Heart left ventricle (tissue), 13 donors: ENCODE data around the gene PCED1B.

Source experiments
- POLR2A ChIP-seq, 2 donors: fragments of 450-650 bp; IDR thresholded peaks; one replicate each; pipeline ENCODE4 v1.6.1; 2017; ENCODE audit warnings: antibody characterized with exemption in 2 of 2, mild to moderate bottlenecking in 2 of 2, moderate library complexity in 2 of 2
- TF ChIP-seq, protein P1 (sequence below), 12 donors: fragments of 200-600 bp; sonication (generic) in 4 of 12; IDR thresholded peaks; one replicate each; pipeline versions ENCODE4 v1.5.0 to v1.8.0; 2018 to 2022; ENCODE audit warnings: antibody characterized with exemption in 12 of 12, mild to moderate bottlenecking in 5 of 12
- donor health status: ischemic (EF 13 %, LVEDD 7.1; RV severe dilation, severe dysfunction).
- donor health status: DM: no; HTN: yes; CAD: no.
- donor health status: DM: no; HTN: no; CAD: no.
- donor health status: ischemic (EF 25% LVEDD 6.9; RV normal size, moderate dysfunction).
- donor health status: ischemic (EF 25% LVEDD 5.7; RV mildly dilated, moderate dysfunction).
- donor health status: ischemic (EF 35%, LVEDD 5.7; RV mildly dilated, moderate dysfunction).
- donor health status: nonischemic (EF 11% LVEDD 7.7; RV severe dilation, severe dysfunction).
- donor health status: DM: yes; HTN: yes; CAD: no.
- donor health status: PGD.
- donor health status: ischemic (EF 29% LVEDD 5.4; RV normal size, mild dysfunction).
- donor health status: nonischemic (EF 23%, LVEDD 6.1; RV moderate dilation, normal function).

DNA sequence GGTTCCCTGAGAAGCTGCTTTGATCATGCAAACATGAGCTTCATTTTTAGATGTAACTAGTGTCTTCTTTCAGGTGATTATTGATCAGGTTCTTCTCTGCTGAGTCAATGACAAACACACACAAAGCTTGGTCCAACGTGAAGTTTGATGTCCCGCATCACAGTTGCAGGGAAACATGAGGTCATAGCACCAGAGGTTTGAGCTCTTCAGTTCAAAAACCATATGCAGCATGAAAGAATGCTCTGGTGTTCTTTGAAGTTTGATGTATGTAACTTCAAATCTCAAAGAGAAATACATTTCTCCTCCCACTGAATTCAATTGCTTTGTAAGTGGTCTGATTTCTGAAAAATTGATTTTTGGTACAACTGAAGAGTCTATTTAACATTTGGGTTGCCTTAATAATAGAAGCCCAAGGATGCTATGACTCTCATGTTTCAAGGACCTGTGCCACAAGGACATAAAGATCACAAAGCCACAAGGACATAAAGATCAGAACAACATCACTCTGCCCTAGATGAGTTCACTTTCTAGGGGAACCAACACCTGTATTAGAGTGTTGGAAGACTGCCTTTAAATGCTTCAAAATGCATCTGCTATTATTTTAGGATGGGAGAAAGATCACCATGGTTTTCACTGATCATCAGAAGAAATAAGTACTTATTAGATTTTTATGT lies 31.4 kb downstream of the PCED1B start:
- TF ChIP-seq, protein P1, sequence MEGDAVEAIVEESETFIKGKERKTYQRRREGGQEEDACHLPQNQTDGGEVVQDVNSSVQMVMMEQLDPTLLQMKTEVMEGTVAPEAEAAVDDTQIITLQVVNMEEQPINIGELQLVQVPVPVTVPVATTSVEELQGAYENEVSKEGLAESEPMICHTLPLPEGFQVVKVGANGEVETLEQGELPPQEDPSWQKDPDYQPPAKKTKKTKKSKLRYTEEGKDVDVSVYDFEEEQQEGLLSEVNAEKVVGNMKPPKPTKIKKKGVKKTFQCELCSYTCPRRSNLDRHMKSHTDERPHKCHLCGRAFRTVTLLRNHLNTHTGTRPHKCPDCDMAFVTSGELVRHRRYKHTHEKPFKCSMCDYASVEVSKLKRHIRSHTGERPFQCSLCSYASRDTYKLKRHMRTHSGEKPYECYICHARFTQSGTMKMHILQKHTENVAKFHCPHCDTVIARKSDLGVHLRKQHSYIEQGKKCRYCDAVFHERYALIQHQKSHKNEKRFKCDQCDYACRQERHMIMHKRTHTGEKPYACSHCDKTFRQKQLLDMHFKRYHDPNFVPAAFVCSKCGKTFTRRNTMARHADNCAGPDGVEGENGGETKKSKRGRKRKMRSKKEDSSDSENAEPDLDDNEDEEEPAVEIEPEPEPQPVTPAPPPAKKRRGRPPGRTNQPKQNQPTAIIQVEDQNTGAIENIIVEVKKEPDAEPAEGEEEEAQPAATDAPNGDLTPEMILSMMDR (IDR thresholded peaks at IDR 0.05): no peak
- no peak for TF ChIP-seq POLR2A (IDR thresholded peaks at IDR 0.05)
